Mesendoderm (in vitro differentiated cells): Measurements from ENCODE around the gene SP8.

Experiments
- DNase-seq: peaks from one replicate; pipeline ENCODE4 v3.0.0; 2013
- H2AK5ac ChIP-seq: 2 replicates; pipeline ENCODE4 v1.6.1; 2013; ENCODE audit warnings: low read length, inconsistent platforms
- H2BK120ac ChIP-seq: 2 replicates; pipeline ENCODE4 v1.6.1; 2013; ENCODE audit warnings: low read depth, mild to moderate bottlenecking, low read length, moderate library complexity, mixed read lengths
- H2BK15ac ChIP-seq: replicated peaks from 2 replicates; pipeline ENCODE4 v1.6.1; 2013; ENCODE audit warnings: low read depth, mild to moderate bottlenecking, moderate library complexity
- H2BK5ac ChIP-seq: 2 replicates; pipeline ENCODE4 v1.6.1; 2013; ENCODE audit warnings: low read length, inconsistent platforms
- H3K18ac ChIP-seq: 2 replicates; pipeline ENCODE4 v1.6.1; 2013; ENCODE audit warnings: mild to moderate bottlenecking, low read length, mixed read lengths
- H3K23ac ChIP-seq: one replicate; pipeline ENCODE4 v1.6.1; 2013; ENCODE audit warnings: low read length
- H3K27ac ChIP-seq: 2 replicates; pipeline ENCODE4 v1.5.1; 2013; ENCODE audit warnings: low read depth, mild to moderate bottlenecking, inconsistent platforms, low read length, moderate library complexity
- H3K27me3 ChIP-seq: 2 replicates; pipeline ENCODE4 v1.6.1; 2013; ENCODE audit warnings: low read length, control low read depth, mild to moderate bottlenecking, inconsistent platforms; ENCODE audit not compliant: insufficient read depth, poor library complexity
- H3K36me3 ChIP-seq: 2 replicates; pipeline ENCODE4 v1.6.1; 2013; ENCODE audit warnings: low read length, inconsistent platforms; ENCODE audit not compliant: control insufficient read depth, insufficient read depth
- H3K4ac ChIP-seq: one replicate; pipeline ENCODE4 v1.6.1; 2013; ENCODE audit warnings: low read depth, mild to moderate bottlenecking, low read length, moderate library complexity
- H3K4me1 ChIP-seq: 2 replicates; pipeline ENCODE4 v1.6.1; 2013; ENCODE audit warnings: low read depth, low read length, inconsistent platforms; ENCODE audit not compliant: control insufficient read depth
- H3K4me2 ChIP-seq: 2 replicates; pipeline ENCODE4 v1.6.1; 2013; ENCODE audit warnings: low read length
- H3K4me3 ChIP-seq: 2 replicates; pipeline ENCODE4 v1.5.1; 2013; ENCODE audit warnings: mild to moderate bottlenecking, low read length
- H3K56ac ChIP-seq: one replicate; pipeline ENCODE4 v1.6.1; 2013; ENCODE audit warnings: low read length
- H3K79me1 ChIP-seq: 2 replicates; pipeline ENCODE4 v1.6.1; 2013; ENCODE audit warnings: low read length, inconsistent platforms
- H3K79me2 ChIP-seq: 2 replicates; pipeline ENCODE4 v1.6.1; 2013; ENCODE audit warnings: mild to moderate bottlenecking, low read length; ENCODE audit not compliant: control insufficient read depth, insufficient read depth
- H3K9ac ChIP-seq: 2 replicates; pipeline ENCODE4 v1.6.1; 2013; ENCODE audit warnings: low read length, inconsistent platforms
- H4K5ac ChIP-seq: one replicate; pipeline ENCODE4 v1.6.1; 2013; ENCODE audit warnings: low read length
- H4K8ac ChIP-seq: one replicate; pipeline ENCODE4 v1.6.1; 2013; ENCODE audit warnings: low read depth, mild to moderate bottlenecking, control low read depth, low read length, moderate library complexity
- WGBS: extraction: QIAGEN DNeasy Blood & Tissue Kit; methylation state at CpG from one replicate; pipeline ENCODE4 v1.1.7; 2013; ENCODE audit warnings: low lambda C conversion rate, missing lambda C conversion rate; ENCODE audit not compliant: insufficient coverage; ENCODE audit errors: extremely low coverage; 5-methylcytosine and 5-hydroxymethylcytosine counted together

SP8 gene

GRCh38 chr7:20776942-20777341 is 9.7 kb downstream of the SP8 start:
- Histone ChIP-seq H3K18ac (peak overlapping the region; percentile 62), H2BK15ac (no peak overlapping the region), H4K8ac (no peak overlapping the region), H3K79me2 (no peaks in the 10 kb centered on the region), H3K4me1 (peaks cover 7% of the 10 kb centered on the region), H3K4me2 (peak overlapping the region; percentile 23), H3K79me1 (no peaks in the 10 kb centered on the region), H3K4me3 (no peak overlapping the region), H3K27me3 (no peaks in the 10 kb centered on the region), H2BK5ac (peak overlapping the region; percentile 44), H4K5ac (no peak overlapping the region), H2AK5ac (no peak overlapping the region), H3K36me3 (no peaks in the 10 kb centered on the region), H3K27ac (peak overlapping the region; percentile 3), H3K4ac (no peak overlapping the region), H3K23ac (no peak overlapping the region), H3K9ac (peak overlapping the region; percentile 43), H2BK120ac (peak overlapping the region; percentile 16), H3K56ac (peak overlapping the region; percentile 80)
- WGBS = no CpG with 5 or more reads among the region's 10 CpGs
- peak; percentile 69 for DNase-seq

DNA sequence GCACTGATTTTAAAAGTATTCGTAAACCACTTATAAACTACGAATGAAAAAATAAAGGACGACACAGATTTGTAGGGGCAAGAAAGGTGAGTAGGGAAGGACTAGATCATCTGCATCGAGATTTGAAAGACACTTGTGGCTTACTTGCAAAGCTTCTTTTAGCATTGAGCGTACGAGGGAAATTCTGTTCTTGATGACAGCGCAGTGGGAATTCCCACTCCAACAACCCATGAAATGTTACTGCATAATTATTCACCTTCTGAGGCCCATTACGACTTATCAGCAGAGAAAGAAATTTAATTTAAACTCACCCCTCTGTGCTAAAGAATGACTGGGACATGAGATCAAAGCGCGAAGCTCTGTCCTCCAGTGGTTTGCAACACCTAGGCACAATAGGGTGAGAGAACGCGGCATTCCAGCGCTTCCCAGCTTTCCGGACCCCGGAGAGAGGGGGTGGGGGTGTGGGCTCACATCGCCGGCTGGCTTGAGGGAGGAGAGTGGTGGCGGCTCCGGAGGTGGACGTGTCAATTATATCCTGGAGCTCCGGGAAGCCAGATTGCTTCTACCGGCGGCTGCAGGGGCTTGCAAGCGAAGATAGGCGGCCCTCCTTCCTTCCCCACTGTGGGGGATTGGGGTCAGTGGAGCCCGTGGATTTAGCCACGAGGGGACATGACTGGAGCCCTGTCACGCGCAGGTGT is 10.3 kb downstream of the SP8 start:
- Histone ChIP-seq H4K5ac (no peak overlapping the region), H3K4me3 (no peak overlapping the region), H2BK5ac (peak overlapping the region; percentile 44), H4K8ac (no peak overlapping the region), H3K4ac (peak overlapping the region; percentile 8), H3K36me3 (no peaks in the 10 kb centered on the region), H3K18ac (peak overlapping the region; percentile 62), H3K4me1 (peaks cover 7% of the 10 kb centered on the region), H3K27ac (peak overlapping the region; percentile 87), H3K4me2 (peak overlapping the region; percentile 23), H2BK15ac (no peak overlapping the region), H3K56ac (peak overlapping the region; percentile 80), H3K27me3 (no peaks in the 10 kb centered on the region), H3K23ac (no peak overlapping the region), H3K79me2 (no peaks in the 10 kb centered on the region), H2BK120ac (no peak overlapping the region), H3K79me1 (no peaks in the 10 kb centered on the region), H2AK5ac (no peak overlapping the region), H3K9ac (peak overlapping the region; percentile 43)
- DNase-seq = peak; percentile 97
- no CpG with 5 or more reads among the region's 29 CpGs for WGBS

GRCh38 chr7:20754001-20754400 is 32.7 kb downstream of the SP8 start:
- H4K8ac ChIP-seq = no peak overlapping the region
- no peak overlapping the region for H3K27ac ChIP-seq
- no peak overlapping the region for H2AK5ac ChIP-seq
- H2BK15ac ChIP-seq = no peak overlapping the region
- no peak overlapping the region for H3K4me3 ChIP-seq
- H3K9ac ChIP-seq = no peak overlapping the region
- H4K5ac ChIP-seq = no peak overlapping the region
- no peaks in the 10 kb centered on the region for H3K36me3 ChIP-seq
- no peak overlapping the region for H3K4me2 ChIP-seq
- H3K4me1 ChIP-seq = no peaks in the 10 kb centered on the region
- H3K18ac ChIP-seq = no peak overlapping the region
- H3K27me3 ChIP-seq = no peaks in the 10 kb centered on the region
- H3K79me2 ChIP-seq = no peaks in the 10 kb centered on the region
- no peak overlapping the region for H2BK120ac ChIP-seq
- H3K23ac ChIP-seq = no peak overlapping the region
- DNase-seq = no peak
- no peaks in the 10 kb centered on the region for H3K79me1 ChIP-seq
- WGBS = no CpG with 5 or more reads among the region's 1 CpG
- no peak overlapping the region for H3K56ac ChIP-seq
- no peak overlapping the region for H3K4ac ChIP-seq
- no peak overlapping the region for H2BK5ac ChIP-seq

DNA sequence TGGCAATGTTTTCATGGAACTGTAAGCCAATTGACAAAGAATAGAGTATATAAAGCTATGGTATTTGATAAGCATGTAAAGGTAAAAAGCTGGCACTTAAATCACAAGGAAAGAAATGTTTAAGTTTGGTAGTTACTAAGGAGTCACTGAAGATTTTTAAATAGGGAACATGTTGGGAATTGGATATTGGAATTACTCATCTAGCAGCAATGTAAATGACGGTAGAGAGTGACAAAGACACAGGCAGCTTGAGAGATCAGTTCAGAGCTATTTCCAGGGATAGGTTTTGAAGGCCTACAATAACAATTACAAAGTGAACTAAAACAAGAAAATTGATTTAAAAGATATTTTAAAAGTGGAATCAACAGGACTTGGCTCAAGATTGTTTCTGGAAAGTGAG is 36.8 kb downstream of the SP8 start:
- Histone ChIP-seq H2AK5ac (no peak overlapping the region), H3K23ac (no peak overlapping the region), H3K4me1 (no peaks in the 10 kb centered on the region), H3K27me3 (no peaks in the 10 kb centered on the region), H2BK15ac (no peak overlapping the region), H3K4me2 (no peak overlapping the region), H2BK120ac (no peak overlapping the region), H4K8ac (no peak overlapping the region), H3K4me3 (no peak overlapping the region), H3K79me1 (no peaks in the 10 kb centered on the region), H3K18ac (no peak overlapping the region), H2BK5ac (no peak overlapping the region), H3K79me2 (no peaks in the 10 kb centered on the region), H4K5ac (no peak overlapping the region), H3K4ac (no peak overlapping the region), H3K56ac (no peak overlapping the region), H3K27ac (no peak overlapping the region), H3K9ac (no peak overlapping the region), H3K36me3 (no peaks in the 10 kb centered on the region)
- WGBS = no CpG with 5 or more reads among the region's 1 CpG
- no peak for DNase-seq

DNA sequence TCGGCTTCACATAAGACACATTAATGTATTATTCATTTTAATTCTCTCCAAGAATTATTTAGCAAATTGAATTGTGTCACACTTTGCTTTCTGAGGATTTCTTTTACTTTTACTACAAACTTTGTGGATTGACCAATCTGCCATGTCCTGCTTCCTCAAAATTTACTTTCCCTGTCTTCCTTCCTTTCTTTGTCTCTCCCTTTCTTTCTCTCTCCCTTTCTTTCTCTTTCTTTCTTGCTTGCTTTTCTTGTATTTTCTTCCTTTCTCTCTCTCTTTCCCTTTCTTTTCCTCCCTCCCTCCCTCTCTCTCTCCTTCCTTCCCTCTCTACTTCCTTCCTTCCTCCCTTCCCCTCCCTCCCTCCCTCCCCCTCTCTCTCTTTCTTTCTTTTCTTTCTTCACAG is 37.8 kb downstream of the SP8 start:
- no peak overlapping the region for H4K5ac ChIP-seq
- H3K36me3 ChIP-seq = no peaks in the 10 kb centered on the region
- no peak overlapping the region for H2BK15ac ChIP-seq
- DNase-seq = no peak
- H3K79me2 ChIP-seq = no peaks in the 10 kb centered on the region
- H3K18ac ChIP-seq = no peak overlapping the region
- H2AK5ac ChIP-seq = no peak overlapping the region
- H3K56ac ChIP-seq = no peak overlapping the region
- no CpG with 5 or more reads among the region's 1 CpG for WGBS
- no peak overlapping the region for H3K27ac ChIP-seq
- H3K9ac ChIP-seq = no peak overlapping the region
- no peak overlapping the region for H2BK120ac ChIP-seq
- H3K4me2 ChIP-seq = no peak overlapping the region
- H3K4me3 ChIP-seq = no peak overlapping the region
- no peaks in the 10 kb centered on the region for H3K27me3 ChIP-seq
- no peaks in the 10 kb centered on the region for H3K79me1 ChIP-seq
- H2BK5ac ChIP-seq = no peak overlapping the region
- no peaks in the 10 kb centered on the region for H3K4me1 ChIP-seq
- no peak overlapping the region for H3K4ac ChIP-seq
- H3K23ac ChIP-seq = no peak overlapping the region
- H4K8ac ChIP-seq = no peak overlapping the region

- Histone ChIP-seq H3K27me3 (no peaks in the 10 kb centered on the region), H3K23ac (no peak overlapping the region)
- WGBS = no CpG with 5 or more reads among the region's 3 CpGs
Observed at GRCh38 chr7:20747001-20747400, 39.7 kb downstream of the SP8 start.

More at GRCh38 chr7:20747001-20747400, 39.7 kb downstream of the SP8 start:
- no peak for DNase-seq
- no peak overlapping the region for H4K8ac ChIP-seq
- no peaks in the 10 kb centered on the region for H3K79me1 ChIP-seq
- no peaks in the 10 kb centered on the region for H3K79me2 ChIP-seq
- H3K4me1 ChIP-seq = no peaks in the 10 kb centered on the region
- no peak overlapping the region for H3K9ac ChIP-seq
- H2BK15ac ChIP-seq = no peak overlapping the region
- no peak overlapping the region for H3K4me3 ChIP-seq
- no peak overlapping the region for H3K4me2 ChIP-seq
- no peak overlapping the region for H2BK120ac ChIP-seq
- no peak overlapping the region for H2BK5ac ChIP-seq
- no peaks in the 10 kb centered on the region for H3K36me3 ChIP-seq
- no peak overlapping the region for H2AK5ac ChIP-seq
- no peak overlapping the region for H3K27ac ChIP-seq
- no peak overlapping the region for H3K4ac ChIP-seq
- H3K18ac ChIP-seq = no peak overlapping the region
- H4K5ac ChIP-seq = no peak overlapping the region
- H3K56ac ChIP-seq = no peak overlapping the region
